Thymus (tissue), 14 donors: Measurements from ENCODE around the gene LEUTX. TPM values are rescaled to one million over a fixed set of nuclear protein-coding genes. Genes with fewer than 3 reads are reported as not detected.

Source experiments
- DNase-seq, 9 donors: peaks; one replicate each; pipeline ENCODE4 v3.0.0-alpha.2; 2013; ENCODE audit warnings: low spot score in 9 of 9, low read depth in 6 of 9, missing footprints in 1 of 9
- H3K27ac ChIP-seq, 2 donors: one replicate each; pipeline ENCODE4 v1.5.1; 2013; ENCODE audit warnings: control low read depth in 1 of 2, low read depth in 1 of 2, low read length in 1 of 2, mild to moderate bottlenecking in 1 of 2, moderate library complexity in 1 of 2
- H3K27me3 ChIP-seq, 2 donors: one replicate each; pipeline ENCODE4 v1.5.1; 2013; ENCODE audit warnings: low read length in 1 of 2; ENCODE audit not compliant: control insufficient read depth in 2 of 2, insufficient read depth in 1 of 2
- H3K36me3 ChIP-seq, 2 donors: one replicate each; pipeline ENCODE4 v1.5.1; 2013; ENCODE audit warnings: low read length in 1 of 2, mild to moderate bottlenecking in 1 of 2, moderate library complexity in 1 of 2; ENCODE audit not compliant: control insufficient read depth in 2 of 2, insufficient read depth in 2 of 2
- H3K4me1 ChIP-seq, 2 donors: one replicate each; pipeline ENCODE4 v1.5.1; 2013; ENCODE audit warnings: low read length in 2 of 2; ENCODE audit not compliant: control insufficient read depth in 2 of 2, insufficient read depth in 2 of 2
- H3K4me3 ChIP-seq, 2 donors: one replicate each; pipeline ENCODE4 v1.5.1; 2013; ENCODE audit warnings: low read length in 2 of 2, control low read depth in 1 of 2, mild to moderate bottlenecking in 1 of 2
- H3K9me3 ChIP-seq, 2 donors: one replicate each; pipeline ENCODE4 v1.5.1; 2013; ENCODE audit warnings: low read length in 1 of 2, mild to moderate bottlenecking in 1 of 2; ENCODE audit not compliant: control insufficient read depth in 2 of 2, insufficient read depth in 1 of 2
- WGBS: extraction: QIAGEN DNeasy Blood & Tissue Kit; methylation state at CpG from one replicate; pipeline ENCODE4 v1.1.7; 2013; 5-methylcytosine and 5-hydroxymethylcytosine counted together
- long read RNA-seq, 10 donors: transcript quantifications; one replicate each; lab custom pipeline, GENCODE V29; 2026
- polyA plus RNA-seq: library from polyadenylated mRNA; stranded (reverse); fragments of 200-250 nt; gene quantifications from one replicate; pipeline ENCODE4 v1.2.3, GENCODE V29; 2013
- total RNA-seq: library from RNA; stranded (reverse); fragments of 120-200 nt; gene quantifications from one replicate; pipeline ENCODE4 v1.2.4, GENCODE V29; 2013
- donor health status: healthy.

Gene LEUTX
- total RNA-seq (0.09 TPM), polyA plus RNA-seq (0.46 TPM)
- long read RNA-seq, donor 1, result 0 reads
- long read RNA-seq, donor 2, result 0 reads
- long read RNA-seq, donor 3, result 0 reads
- long read RNA-seq, donor 4, result 0 reads
- long read RNA-seq, donor 5, result 0 reads
- long read RNA-seq, donor 6, result 0 reads
- long read RNA-seq, donor 7, result 0 reads
- long read RNA-seq, donor 8, result 0 reads
- long read RNA-seq, donor 9, result 0 reads
- long read RNA-seq, donor 10, result 0 reads

- WGBS, result 82% methylated on average over 4 of the region's 4 CpGs
- peaks cover 0 to 2% of the 10 kb centered on the region in 2 donors for H3K27me3 ChIP-seq
- no peak for DNase-seq
These were observed at the start of gene LEUTX for GRCh38 chr19:39778763-39779162. TSS of gene LEUTX (plus strand) at chr19:39778854. CDS start at chr19:39778921, 67 bp downstream.

GRCh38 chr19:39729594-39729993 is 49.1 kb upstream of the LEUTX start:
- Histone ChIP-seq H3K27ac (no peak overlapping the region), H3K4me3 (no peak overlapping the region), H3K27me3 (peaks cover 0 to 2% of the 10 kb centered on the region in 2 donors), H3K4me1 (no peaks in the 10 kb centered on the region), H3K9me3 (no peaks in the 10 kb centered on the region), H3K36me3 (no peaks in the 10 kb centered on the region)
- no peak for DNase-seq
- WGBS, result 66% methylated on average over 4 of the region's 4 CpGs

More at GRCh38 chr19:39778763-39779162, at the start of gene LEUTX:
- Histone ChIP-seq H3K4me1 (no peaks in the 10 kb centered on the region), H3K36me3 (no peaks in the 10 kb centered on the region), H3K27ac (no peak within 1 kb of the TSS), H3K4me3 (no peak within 1 kb of the TSS), H3K9me3 (no peaks in the 10 kb centered on the region)

- Histone ChIP-seq H3K9me3 (no peaks in the 10 kb centered on the region), H3K4me1 (no peaks in the 10 kb centered on the region), H3K27ac (no peak overlapping the region), H3K4me3 (no peak overlapping the region), H3K27me3 (peaks cover 0 to 2% of the 10 kb centered on the region in 2 donors), H3K36me3 (no peaks in the 10 kb centered on the region)
- 95% methylated on average over 1 of the region's 1 CpG for WGBS
- DNase-seq, result no peak
These were observed 47.0 kb upstream of the LEUTX start for GRCh38 chr19:39731685-39732084.

- H3K4me1 ChIP-seq, result no peaks in the 10 kb centered on the region
- H3K27ac ChIP-seq, result no peak overlapping the region
- no peak overlapping the region for H3K4me3 ChIP-seq
- peaks cover 2% of the 10 kb centered on the region in 2 donors for H3K27me3 ChIP-seq
- H3K36me3 ChIP-seq, result no peaks in the 10 kb centered on the region
- WGBS, result 94% methylated on average over 2 of the region's 2 CpGs
- no peak for DNase-seq
- H3K9me3 ChIP-seq, result no peaks in the 10 kb centered on the region
These were observed 44.8 kb upstream of the LEUTX start for GRCh38 chr19:39733841-39734240.

GRCh38 chr19:39735688-39736087 is 43.0 kb upstream of the LEUTX start:
- 44% methylated on average over 3 of the region's 3 CpGs for WGBS
- H3K9me3 ChIP-seq, result no peaks in the 10 kb centered on the region
- no peak overlapping the region for H3K27ac ChIP-seq
- DNase-seq, result no peak
- H3K4me3 ChIP-seq, result no peak overlapping the region
- H3K27me3 ChIP-seq, result peaks cover 0 to 2% of the 10 kb centered on the region in 2 donors
- H3K4me1 ChIP-seq, result no peaks in the 10 kb centered on the region
- no peaks in the 10 kb centered on the region for H3K36me3 ChIP-seq

GRCh38 chr19:39736088-39736487 is 42.6 kb upstream of the LEUTX start:
- Histone ChIP-seq H3K4me3 (no peak overlapping the region), H3K27me3 (peaks cover 0 to 2% of the 10 kb centered on the region in 2 donors), H3K36me3 (no peaks in the 10 kb centered on the region), H3K9me3 (no peaks in the 10 kb centered on the region), H3K4me1 (no peaks in the 10 kb centered on the region), H3K27ac (no peak overlapping the region)
- no peak for DNase-seq
- 59% methylated on average over 5 of the region's 5 CpGs for WGBS

GRCh38 chr19:39737351-39737750 is 41.3 kb upstream of the LEUTX start:
- Histone ChIP-seq H3K9me3 (no peaks in the 10 kb centered on the region), H3K27me3 (peaks cover 0 to 2% of the 10 kb centered on the region in 2 donors), H3K4me1 (no peaks in the 10 kb centered on the region), H3K4me3 (no peak overlapping the region), H3K27ac (no peak overlapping the region), H3K36me3 (no peaks in the 10 kb centered on the region)
- DNase-seq, result no peak
- 80% methylated on average over 3 of the region's 3 CpGs for WGBS

GRCh38 chr19:39737891-39738290 is 40.8 kb upstream of the LEUTX start, which contains the start of gene CLC:
TSS of gene CLC (minus strand) at chr19:39738029. CDS start at chr19:39737952, 77 bp downstream.
- Histone ChIP-seq H3K9me3 (no peaks in the 10 kb centered on the region), H3K36me3 (no peaks in the 10 kb centered on the region), H3K4me3 (no peak within 1 kb of the TSS), H3K27ac (no peak within 1 kb of the TSS), H3K27me3 (peaks cover 0 to 2% of the 10 kb centered on the region in 2 donors), H3K4me1 (no peaks in the 10 kb centered on the region)
- no peak for DNase-seq
- 63% methylated on average over 3 of the region's 3 CpGs for WGBS

GRCh38 chr19:39738814-39739213 is 39.8 kb upstream of the LEUTX start:
- no peak overlapping the region for H3K4me3 ChIP-seq
- WGBS, result 39% methylated on average over 3 of the region's 3 CpGs
- peaks cover 0 to 2% of the 10 kb centered on the region in 2 donors for H3K27me3 ChIP-seq
- H3K36me3 ChIP-seq, result no peaks in the 10 kb centered on the region
- H3K4me1 ChIP-seq, result no peaks in the 10 kb centered on the region
- no peak for DNase-seq
- H3K27ac ChIP-seq, result no peak overlapping the region
- H3K9me3 ChIP-seq, result no peaks in the 10 kb centered on the region
